HUES48 (cell line): ENCODE data around the gene MPL.
"Not testable (repeated sequence)": the region's sequence is repeated elsewhere in the genome, so short reads cannot be mapped to it uniquely, and the experiment has no call there.

ENCODE experiments used
- H3K27ac ChIP-seq: one replicate; pipeline ENCODE4 v1.7.0; 2013; ENCODE audit warnings: low read depth, low read length, inconsistent platforms
- H3K27me3 ChIP-seq: 2 replicates; pipeline ENCODE4 v1.6.1; 2013; ENCODE audit warnings: mild to moderate bottlenecking, low read length; ENCODE audit not compliant: control insufficient read depth, insufficient read depth
- H3K36me3 ChIP-seq: 2 replicates; pipeline ENCODE4 v1.6.1; 2013; ENCODE audit warnings: low read length; ENCODE audit not compliant: control insufficient read depth, insufficient read depth
- H3K4me1 ChIP-seq: 2 replicates; pipeline ENCODE4 v1.6.1; 2013; ENCODE audit warnings: mild to moderate bottlenecking, low read length; ENCODE audit not compliant: control insufficient read depth, insufficient read depth
- H3K4me3 ChIP-seq: 2 replicates; pipeline ENCODE4 v1.5.1; 2013; ENCODE audit warnings: mild to moderate bottlenecking, low read depth, low read length
- H3K9ac ChIP-seq: 2 replicates; pipeline ENCODE4 v1.6.1; 2013; ENCODE audit warnings: mild to moderate bottlenecking, low read depth, low read length, moderate library complexity
- H3K9me3 ChIP-seq: 2 replicates; pipeline ENCODE4 v1.6.1; 2013; ENCODE audit warnings: low read length; ENCODE audit not compliant: control insufficient read depth, insufficient read depth

Gene MPL

GRCh38 chr1:43367904-43368645 is 30.5 kb downstream of the MPL start, which contains the start of gene ELOVL1:
ELOVL1 (minus strand) TSS chr1:43368011; CDS start chr1:43365609, 2,402 bp downstream.
- Histone ChIP-seq H3K36me3 (peaks cover 25% of the 10 kb centered on the region), H3K9me3 (no peaks in the 10 kb centered on the region), H3K27me3 (no peaks in the 10 kb centered on the region), H3K27ac (peak within 1 kb of the TSS; percentile 94), H3K9ac (peak within 1 kb of the TSS; percentile 80), H3K4me1 (peaks cover 20% of the 10 kb centered on the region), H3K4me3 (peak within 1 kb of the TSS; percentile 73)

- Histone ChIP-seq H3K27ac (peak overlapping the region; percentile 94), H3K9me3 (no peaks in the 10 kb centered on the region), H3K36me3 (peaks cover 19% of the 10 kb centered on the region), H3K27me3 (no peaks in the 10 kb centered on the region), H3K9ac (peak overlapping the region; percentile 80), H3K4me3 (peak overlapping the region; percentile 73), H3K4me1 (peaks cover 20% of the 10 kb centered on the region)
Observed at GRCh38 chr1:43368646-43369020, 31.0 kb downstream of the MPL start.

- H3K9me3 ChIP-seq, H3K27me3 ChIP-seq, H3K4me3 ChIP-seq, H3K36me3 ChIP-seq, H3K9ac ChIP-seq, H3K27ac ChIP-seq: not testable (repeated sequence)
- H3K4me1 ChIP-seq, result peaks cover 20% of the 10 kb centered on the region
Observed at GRCh38 chr1:43369779-43370178, 32.2 kb downstream of the MPL start.

GRCh38 chr1:43370564-43370963 is 32.9 kb downstream of the MPL start:
- Histone ChIP-seq H3K9ac (no peak overlapping the region), H3K4me1 (peaks cover 19% of the 10 kb centered on the region), H3K9me3 (no peaks in the 10 kb centered on the region), H3K27ac (no peak overlapping the region), H3K4me3 (no peak overlapping the region), H3K36me3 (no peaks in the 10 kb centered on the region), H3K27me3 (no peaks in the 10 kb centered on the region)

GRCh38 chr1:43372172-43372571 is 34.6 kb downstream of the MPL start:
- no peaks in the 10 kb centered on the region for H3K27me3 ChIP-seq
- H3K36me3 ChIP-seq, result no peaks in the 10 kb centered on the region
- no peak overlapping the region for H3K9ac ChIP-seq
- no peaks in the 10 kb centered on the region for H3K9me3 ChIP-seq
- H3K4me1 ChIP-seq, result peaks cover 7% of the 10 kb centered on the region; the same call in 1 of the 2 replicates
- no peak overlapping the region for H3K4me3 ChIP-seq
- no peak overlapping the region for H3K27ac ChIP-seq

- no peak overlapping the region for H3K27ac ChIP-seq
- H3K4me3 ChIP-seq, result no peak overlapping the region
- peaks cover 6% of the 10 kb centered on the region; the same call in 1 of the 2 replicates for H3K4me1 ChIP-seq
- no peak overlapping the region for H3K9ac ChIP-seq
- no peaks in the 10 kb centered on the region for H3K27me3 ChIP-seq
- no peaks in the 10 kb centered on the region for H3K9me3 ChIP-seq
- no peaks in the 10 kb centered on the region for H3K36me3 ChIP-seq
Observed at GRCh38 chr1:43373066-43373940, 35.7 kb downstream of the MPL start.

- Histone ChIP-seq H3K9ac (no peak overlapping the region), H3K27ac (no peak overlapping the region), H3K9me3 (no peaks in the 10 kb centered on the region), H3K36me3 (no peaks in the 10 kb centered on the region), H3K27me3 (no peaks in the 10 kb centered on the region), H3K4me1 (no peaks in the 10 kb centered on the region), H3K4me3 (no peak overlapping the region)
Observed at GRCh38 chr1:43376723-43377235, 39.2 kb downstream of the MPL start.

- H3K4me3 ChIP-seq, result no peak overlapping the region
- H3K4me1 ChIP-seq, result no peaks in the 10 kb centered on the region
- no peaks in the 10 kb centered on the region for H3K27me3 ChIP-seq
- H3K9me3 ChIP-seq, result no peaks in the 10 kb centered on the region
- H3K9ac ChIP-seq, result no peak overlapping the region
- H3K36me3 ChIP-seq, result 0 out of 2 replicates have a peak, but pooled peaks cover 8% of the 10 kb centered on the region
- no peak overlapping the region for H3K27ac ChIP-seq
Observed at GRCh38 chr1:43377831-43378230, 40.2 kb downstream of the MPL start.

- no peaks in the 10 kb centered on the region for H3K4me1 ChIP-seq
Observed at GRCh38 chr1:43379476-43379875, 41.9 kb downstream of the MPL start.

GRCh38 chr1:43381612-43382011 is 44.0 kb downstream of the MPL start:
- Histone ChIP-seq H3K9ac (no peak overlapping the region), H3K36me3 (peaks cover 44% of the 10 kb centered on the region), H3K27ac (no peak overlapping the region), H3K4me3 (no peak overlapping the region), H3K9me3 (no peaks in the 10 kb centered on the region), H3K4me1 (no peaks in the 10 kb centered on the region), H3K27me3 (no peaks in the 10 kb centered on the region)

More at GRCh38 chr1:43379476-43379875, 41.9 kb downstream of the MPL start:
- Histone ChIP-seq H3K27ac (no peak overlapping the region), H3K27me3 (no peaks in the 10 kb centered on the region), H3K4me3 (no peak overlapping the region), H3K9ac (no peak overlapping the region), H3K36me3 (peaks cover 23% of the 10 kb centered on the region), H3K9me3 (no peaks in the 10 kb centered on the region)
